ENCODE results near the gene SERINC4.
A peak's percentile ranks its signal among the peaks of the same experiment; 100 is the strongest.

The SERINC4 gene

DNA sequence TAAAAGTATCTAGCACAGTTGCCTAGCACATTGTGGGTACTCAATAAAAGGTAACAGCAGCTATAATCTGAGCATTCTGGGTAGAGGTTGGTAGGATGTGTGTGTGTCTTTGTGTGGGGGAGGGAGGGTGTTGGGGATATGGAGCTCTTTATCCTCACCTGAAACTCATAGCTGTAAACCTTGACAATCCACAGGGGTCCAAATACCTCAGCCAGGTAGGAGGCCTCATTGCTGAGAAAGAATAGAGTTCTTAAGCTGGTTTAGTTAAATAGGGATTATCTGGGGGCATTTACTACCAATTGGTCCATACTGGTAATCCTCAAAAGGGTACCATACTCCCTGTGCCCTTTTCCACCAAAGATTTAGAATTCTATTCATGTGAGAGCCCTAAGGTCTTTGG is 4.0 kb downstream of the SERINC4 start:
- no peak for DNase-seq

DNA sequence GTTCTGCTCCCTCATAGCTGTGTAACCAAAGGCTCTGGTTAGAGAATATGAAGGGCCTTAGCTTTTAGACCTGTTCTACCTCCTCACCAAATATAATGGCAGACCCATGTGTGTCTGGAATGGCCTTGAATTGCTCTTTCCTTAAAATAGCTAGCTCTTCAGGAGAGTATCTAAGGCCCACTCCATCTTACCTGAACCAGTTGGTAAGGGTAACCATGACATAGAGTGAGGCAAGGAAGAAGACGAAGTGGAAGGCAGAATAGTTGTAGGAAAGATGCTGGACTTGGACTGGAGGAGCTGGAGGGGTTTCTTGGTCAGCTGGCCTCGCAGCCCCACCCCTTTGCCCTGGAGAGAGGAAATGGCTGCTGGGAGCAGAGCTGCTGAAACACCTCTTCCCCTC is 4.8 kb downstream of the SERINC4 start:
- no peak for DNase-seq

DNA sequence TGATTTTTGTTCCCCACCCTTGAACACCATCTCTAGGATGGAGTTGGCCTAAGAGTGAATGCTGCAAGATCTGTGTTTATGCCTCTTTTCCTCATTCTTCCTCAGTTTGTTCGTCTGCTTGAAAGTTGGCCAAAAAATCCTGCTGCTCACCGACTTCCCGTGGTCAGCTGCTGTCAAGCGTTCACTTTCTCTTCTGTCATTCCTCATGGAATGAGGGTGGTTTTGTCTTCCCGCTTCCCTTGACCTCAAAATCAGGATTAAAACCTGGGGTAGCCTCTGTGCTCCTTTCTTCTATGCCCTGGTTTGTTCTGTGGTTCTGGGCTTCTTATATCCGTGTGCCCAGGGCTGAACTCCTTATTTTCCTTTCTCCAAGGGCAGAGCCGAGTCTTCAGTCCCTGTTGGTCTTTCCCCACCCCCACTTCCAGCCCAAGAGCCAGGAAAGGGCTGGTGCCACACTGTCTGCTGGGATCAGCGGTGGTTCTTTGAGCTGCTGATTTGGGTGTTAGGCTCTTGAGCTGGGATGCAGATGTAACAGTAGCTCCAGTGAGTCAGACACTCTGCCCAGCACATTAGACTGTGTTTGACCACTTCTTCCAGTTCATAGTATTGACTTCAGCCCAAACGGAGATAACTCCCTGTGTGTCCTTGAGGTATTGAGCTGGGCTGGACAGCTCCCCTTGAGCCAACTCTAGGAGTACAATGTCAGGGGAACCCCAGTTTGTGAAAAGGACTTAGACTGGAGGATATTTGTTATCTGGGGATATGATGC is 5.6 kb downstream of the SERINC4 start:
- DNase-seq = no peak

DNA sequence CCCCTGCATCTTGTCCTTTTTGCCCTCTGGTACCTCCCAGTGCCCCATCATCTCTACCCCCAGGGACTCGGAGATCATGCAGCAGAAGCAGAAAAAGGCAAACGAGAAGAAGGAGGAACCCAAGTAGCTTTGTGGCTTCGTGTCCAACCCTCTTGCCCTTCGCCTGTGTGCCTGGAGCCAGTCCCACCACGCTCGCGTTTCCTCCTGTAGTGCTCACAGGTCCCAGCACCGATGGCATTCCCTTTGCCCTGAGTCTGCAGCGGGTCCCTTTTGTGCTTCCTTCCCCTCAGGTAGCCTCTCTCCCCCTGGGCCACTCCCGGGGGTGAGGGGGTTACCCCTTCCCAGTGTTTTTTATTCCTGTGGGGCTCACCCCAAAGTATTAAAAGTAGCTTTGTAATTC is 6.4 kb downstream of the SERINC4 start:
- DNase-seq = no peak

DNA sequence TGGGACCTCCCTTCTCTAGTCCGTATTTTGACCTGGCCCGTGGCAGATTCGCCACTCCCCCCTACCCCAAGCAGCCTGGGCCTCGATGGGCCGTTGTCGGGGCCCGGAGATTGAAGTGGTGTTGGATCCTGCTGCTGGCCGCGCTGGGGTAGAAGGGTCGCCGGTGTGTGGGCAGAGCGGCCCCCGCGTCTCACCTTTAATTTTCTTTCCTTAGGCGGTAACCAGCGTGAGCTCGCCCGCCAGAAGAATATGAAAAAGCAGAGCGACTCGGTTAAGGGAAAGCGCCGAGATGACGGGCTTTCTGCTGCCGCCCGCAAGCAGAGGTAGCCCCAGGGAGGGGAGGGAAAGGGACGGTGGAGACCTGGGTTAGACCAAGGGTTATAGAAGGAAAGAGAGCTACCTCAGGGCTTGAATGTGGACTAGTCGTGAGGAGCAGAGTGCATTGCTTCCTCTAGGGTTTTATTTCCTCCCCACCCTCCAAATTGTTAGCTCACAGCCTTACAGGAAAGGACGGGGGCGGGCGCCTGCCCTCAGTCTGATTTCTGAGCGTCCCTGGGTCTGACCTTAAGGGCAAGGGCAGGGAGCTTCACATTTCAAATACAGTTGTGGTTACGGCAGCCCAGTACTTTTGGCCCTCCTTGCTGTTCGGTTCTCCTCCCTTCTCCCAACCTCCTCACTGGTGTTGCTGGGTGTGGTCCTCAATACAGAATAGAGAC is 7.1 kb downstream of the SERINC4 start:
- DNase-seq = no peak

DNA sequence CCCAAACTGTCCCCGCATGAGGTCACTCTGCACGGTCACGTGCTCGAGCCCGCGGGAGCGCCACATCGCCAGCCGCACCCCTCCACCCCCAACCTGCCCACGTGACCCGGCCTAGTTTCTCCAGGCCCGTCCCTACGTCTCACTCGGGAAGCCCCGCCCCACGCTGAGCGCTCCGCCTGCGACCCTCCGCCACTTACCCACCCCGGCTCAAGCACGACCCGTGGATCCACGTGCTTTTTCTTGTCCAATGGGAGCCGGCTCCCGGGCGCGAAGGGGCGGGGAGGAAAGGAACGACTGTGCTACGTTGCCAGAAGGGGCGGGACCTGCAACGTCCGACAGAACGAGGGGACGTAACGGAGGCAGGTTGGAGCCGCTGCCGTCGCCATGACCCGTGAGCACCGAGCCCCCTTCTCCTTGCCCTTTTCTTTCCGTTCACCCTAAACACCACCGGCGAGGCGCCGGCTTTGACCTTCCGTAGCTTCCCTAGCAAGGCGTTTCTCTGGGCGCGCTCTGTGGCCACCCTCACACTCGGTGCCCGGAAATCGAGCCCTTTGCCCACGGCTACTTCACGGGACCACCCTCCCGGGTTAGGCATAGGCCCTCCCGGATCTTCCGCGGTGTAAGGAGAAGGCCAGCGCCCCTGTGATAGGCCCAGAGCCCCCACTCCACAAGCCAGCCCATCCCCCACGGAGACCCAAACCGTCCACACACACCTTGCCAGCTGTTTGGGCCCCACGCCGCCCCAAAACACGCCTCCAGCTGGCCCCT is 7.8 kb downstream of the SERINC4 start, which contains the start of gene SERF2:
Gene SERF2, plus strand, starts transcription at position 328 of the 768 bp plus-strand sequence. Its CDS starts 57 bp downstream, at position 385.
- DNase-seq = peak; percentile 86

DNA sequence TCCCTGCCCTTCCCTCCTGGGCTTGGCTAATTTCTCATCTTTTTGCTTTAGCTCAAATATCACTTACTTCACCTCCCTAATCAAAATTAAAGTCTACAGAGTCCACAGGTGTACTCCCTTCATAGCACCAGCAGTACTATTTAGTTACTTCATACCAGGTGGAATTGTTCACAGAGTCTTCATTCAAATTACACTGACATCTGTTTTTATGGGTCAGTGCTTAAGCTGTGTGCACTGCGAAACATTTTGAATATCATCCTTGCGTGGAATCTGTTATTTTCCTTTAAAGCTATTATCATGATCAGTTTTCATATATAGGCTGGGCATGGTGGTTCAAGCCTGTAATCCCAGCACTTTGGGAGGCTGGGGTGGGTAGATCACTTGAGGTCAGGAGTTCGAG is 10.6 kb downstream of the SERINC4 start:
- no peak for DNase-seq

DNA sequence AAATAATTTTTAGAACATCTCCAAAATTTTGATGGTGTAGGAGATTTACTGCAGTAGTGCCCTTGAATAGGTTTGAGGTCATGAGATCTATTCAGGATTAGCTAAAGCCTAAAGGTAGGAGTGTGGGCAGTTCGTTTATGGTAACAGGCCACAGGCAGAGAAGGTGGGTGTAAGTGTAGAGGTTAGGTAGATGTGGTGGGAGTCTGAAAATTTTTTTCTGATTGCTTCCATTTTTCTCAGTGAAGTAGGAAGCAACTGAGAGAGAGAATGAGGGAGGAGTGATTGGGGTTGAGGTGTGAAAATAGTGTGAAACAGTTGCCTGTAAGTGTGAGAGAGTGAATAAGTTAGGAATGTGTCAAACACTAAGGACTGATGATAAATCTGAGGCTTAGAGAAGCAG is 21.0 kb downstream of the SERINC4 start:
- no peak for DNase-seq

DNA sequence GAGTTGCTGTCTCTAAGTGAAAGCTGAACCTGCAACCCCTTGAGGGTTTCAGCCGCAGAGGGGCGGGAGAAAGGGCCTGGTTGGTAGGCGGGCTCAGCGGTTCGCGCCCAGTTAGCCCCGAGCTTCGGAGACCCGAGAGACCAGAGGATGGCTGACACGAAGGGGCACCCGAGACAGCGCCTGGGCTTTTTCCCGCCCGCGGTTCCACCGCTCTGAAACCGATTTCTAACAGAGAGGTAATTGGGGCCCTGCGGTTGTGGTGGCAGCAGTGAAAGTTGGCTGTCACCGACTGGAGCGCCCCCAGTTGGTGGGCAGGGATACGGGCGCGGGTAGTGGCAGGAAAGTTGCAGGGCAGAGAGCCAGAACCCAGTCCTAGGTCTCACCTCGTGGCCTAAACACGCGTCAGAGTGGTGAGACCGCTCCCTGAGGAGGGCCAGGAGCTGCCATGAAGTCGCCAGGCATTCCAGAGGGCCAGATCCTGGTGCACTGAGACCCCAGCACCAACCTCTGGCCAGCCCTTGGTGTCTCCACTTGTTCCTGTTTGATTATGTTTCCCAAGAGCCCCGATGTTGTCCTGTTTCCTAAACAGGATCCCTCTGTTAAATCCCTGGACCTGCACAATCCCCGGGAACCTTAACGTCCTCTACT is 22.6 kb downstream of the SERINC4 start:
- peak; percentile 46 for DNase-seq

DNA sequence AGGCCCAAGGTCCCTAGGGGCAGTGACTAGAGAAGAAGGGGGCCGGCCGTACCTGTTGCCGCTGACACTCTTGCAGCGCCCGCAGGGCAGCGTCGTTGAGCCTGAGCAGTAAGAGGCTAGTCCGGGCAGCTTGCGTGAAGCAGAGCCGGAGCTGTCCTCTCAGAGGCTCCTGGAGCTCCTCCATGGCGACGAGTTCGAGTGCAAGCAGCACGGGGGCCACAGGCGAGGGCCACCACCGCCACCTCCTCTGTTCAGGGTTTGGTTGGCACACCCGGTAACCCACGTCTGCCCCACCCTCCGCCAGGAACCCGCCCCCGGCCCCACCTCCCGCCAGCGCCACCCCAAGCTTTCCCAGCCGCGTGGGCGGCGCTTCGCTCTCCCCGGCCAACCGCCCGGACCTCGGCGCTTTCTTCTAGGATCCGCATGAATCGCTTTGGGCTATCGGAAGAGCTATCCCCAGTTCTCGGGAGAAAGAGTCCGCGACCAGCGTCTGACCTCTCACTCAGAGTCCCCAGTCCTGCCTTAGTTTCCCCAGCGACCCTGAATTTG is 23.2 kb downstream of the SERINC4 start, which contains the start of gene ELL3:
Gene ELL3, minus strand, starts transcription at position 249 of the 549 bp plus-strand sequence. Its CDS starts 65 bp downstream, at position 184.
- DNase-seq = peak; percentile 58

DNA sequence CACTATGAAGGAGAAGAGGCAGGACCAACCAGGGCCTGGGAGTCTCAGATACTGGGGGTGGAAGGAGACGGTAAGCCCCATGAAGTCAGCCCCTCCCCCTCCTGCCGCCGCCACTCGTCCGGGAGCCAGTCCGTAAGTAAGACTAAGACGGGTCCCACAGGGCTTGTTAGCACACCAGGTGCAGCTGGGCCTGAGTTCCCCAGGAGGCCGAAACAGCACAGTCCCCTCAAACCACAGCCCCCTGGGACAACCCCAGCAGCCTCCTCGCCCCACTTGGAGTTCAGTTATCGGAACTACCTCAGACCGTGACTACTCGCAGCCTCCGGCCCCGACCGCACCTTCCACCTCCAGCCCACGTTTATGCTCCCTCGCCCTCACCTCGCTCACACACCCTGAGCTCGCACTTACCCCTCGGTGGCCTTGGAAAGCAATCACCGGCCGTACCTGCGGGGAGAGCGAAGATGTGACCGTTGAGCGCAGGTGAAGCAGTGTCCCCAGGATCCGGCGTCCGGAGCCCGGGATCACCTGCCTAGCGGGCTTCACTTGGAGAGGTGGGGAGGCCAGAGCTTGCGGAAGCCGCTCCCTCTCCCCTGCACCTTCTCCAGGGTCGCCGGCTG is 23.8 kb downstream of the SERINC4 start:
- no peak for DNase-seq

DNA sequence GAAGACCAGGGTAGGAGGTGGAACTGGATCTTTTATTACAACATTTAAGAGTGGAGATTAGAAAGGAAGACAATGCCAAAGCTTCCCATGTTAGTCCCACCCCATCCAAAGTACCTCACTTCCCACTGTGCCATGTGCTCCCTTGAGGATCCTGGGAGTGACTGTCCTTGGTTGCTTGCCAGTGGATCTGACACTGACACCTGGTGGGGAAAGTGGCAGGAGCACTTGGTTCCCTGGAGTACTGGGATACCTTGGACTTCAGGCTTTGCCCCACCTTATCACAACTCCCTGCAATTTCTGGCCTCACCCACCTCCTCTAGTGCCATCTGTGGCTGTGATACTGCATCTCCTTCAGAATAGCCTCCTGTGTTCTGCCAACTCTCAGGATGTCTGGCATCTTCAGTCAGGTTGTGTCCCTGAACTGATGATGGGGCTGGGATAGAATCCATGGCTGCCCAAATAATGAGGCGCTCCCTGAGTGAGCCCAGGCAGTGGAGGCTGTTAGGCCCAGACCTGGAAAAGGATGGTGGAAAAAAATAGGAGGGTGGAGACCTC is 24.5 kb downstream of the SERINC4 start:
- DNase-seq = peak; percentile 25

DNA sequence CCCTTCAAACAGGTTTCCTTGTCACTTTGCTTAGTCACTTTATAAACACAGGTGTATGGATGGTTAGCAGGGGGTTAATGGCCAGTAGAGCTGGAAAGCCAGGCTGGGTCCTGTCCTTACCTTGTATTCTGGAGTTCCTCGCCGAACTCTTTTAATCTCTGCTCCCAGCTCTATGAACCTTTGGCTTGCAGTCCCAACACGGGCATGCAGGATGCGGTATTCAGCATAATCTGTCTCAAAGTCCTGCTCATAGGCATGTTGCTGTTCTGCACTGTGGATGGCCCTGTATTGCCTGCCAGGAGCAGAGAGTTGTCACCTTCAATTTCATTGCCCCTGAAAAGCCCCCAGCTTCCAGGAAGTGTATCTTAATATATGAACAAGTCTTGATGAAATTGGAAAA is 26.0 kb downstream of the SERINC4 start:
- DNase-seq = no peak

DNA sequence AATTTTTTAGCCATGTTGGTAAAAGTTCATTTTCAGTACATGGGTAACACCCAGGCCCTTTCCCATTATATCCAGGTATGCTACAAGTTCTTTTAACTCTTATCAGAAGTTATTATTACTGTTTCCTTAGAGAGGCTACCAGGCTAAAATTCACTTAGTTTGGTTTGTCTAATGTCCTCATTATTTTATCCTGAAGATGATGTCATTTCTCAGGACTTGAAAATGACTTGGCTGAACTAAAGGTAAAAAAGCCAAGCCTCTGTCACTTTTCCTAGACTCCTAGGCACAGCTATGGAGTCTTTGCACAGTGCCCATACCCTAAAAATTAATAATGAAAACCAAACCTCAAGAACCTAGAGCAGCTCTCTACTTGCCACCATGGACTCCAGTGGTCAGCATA is 27.4 kb downstream of the SERINC4 start:
- DNase-seq = no peak

DNA sequence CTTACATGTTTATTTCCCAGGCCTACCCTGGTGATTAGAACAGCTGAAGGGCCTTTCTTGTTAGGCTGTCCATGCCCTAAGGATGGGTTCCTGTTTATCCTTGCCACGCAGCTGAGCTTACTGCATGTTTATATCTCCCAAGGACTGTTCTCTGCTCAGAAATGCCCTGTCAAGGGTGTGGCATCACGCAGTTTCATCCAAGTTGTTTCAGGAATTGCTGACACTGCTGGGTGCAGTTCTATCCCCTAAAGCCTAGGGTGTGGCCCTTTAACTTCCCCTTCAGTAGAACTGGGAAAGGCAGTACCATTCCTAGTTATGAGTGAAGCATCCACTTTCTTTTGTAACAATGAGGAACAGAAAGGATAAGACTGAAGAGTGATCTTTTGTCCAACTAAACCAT is 28.2 kb downstream of the SERINC4 start:
- DNase-seq = no peak

DNA sequence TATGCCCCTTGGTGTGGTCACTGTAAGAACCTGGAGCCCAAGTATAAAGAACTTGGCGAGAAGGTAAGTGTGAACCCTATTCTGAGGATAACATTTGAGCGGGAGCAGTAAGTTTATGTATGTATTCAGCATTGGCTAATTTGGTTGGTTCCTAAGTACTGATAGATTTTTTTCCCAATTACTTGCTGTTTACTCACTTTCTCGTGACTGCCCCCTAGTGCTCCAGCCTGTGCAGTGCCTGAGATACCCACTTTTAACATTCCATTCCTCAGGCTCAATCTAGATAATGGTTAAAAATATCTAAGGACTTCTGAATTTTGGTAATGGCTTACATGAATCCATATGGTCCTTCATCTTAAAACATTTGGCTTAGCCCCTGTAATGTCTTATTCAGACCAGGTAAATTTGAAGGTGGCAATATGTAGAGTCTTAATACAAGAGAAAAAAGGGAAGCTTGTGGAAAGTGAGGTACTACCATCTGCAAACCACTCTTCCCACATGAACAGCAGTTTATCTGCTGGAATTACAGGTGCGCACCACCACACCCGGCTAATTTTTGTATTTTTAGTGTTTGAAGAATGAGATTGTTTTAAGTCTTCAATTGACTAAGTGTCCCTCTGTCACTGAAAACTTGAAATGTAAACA is 30.3 kb downstream of the SERINC4 start:
- DNase-seq = no peak

DNA sequence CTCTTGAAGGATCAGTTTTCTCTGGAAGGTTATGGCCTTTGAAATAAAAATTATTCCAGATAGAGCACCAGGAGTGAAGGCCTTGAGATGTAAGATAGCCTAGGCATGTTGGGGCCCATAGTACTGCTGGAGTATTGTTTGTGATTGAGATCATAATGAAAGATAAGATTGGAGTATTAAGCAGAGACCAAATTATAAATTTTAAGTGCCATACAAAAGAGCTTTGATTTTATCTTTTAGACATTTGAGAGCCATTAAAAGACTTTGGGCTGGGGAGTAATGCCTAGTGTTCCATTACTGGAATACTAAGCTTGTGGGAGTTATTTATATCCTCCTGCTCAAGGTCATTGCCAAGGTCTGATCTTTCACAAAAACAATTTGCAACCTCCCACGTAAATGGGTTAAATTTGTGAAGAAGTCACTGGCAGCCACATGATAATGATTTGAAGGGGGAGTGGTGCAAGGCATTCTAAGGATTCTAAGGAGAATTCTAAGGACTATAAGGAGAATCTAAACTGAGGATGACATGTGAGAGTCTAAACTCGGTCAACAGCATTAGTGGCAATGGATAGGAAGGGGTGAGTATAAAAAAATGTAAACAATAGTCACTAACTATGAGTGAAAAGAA is 36.1 kb downstream of the SERINC4 start:
- no peak for DNase-seq

DNA sequence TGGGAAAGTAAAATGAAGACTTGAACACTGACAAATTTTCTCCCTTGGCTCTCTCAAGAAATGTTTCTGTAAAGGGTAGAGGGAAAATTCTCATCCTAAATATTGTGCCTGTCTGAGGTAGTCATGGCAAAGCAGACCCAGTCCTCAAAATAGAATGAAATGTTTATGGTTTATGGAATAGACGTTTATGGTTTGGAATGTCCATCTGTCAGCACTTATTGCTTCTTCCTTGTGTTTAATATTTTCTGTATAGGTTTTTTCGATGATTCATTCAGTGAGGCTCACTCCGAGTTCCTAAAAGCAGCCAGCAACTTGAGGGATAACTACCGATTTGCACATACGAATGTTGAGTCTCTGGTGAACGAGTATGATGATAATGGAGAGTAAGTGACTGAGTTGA is 37.2 kb downstream of the SERINC4 start:
- no peak for DNase-seq

DNA sequence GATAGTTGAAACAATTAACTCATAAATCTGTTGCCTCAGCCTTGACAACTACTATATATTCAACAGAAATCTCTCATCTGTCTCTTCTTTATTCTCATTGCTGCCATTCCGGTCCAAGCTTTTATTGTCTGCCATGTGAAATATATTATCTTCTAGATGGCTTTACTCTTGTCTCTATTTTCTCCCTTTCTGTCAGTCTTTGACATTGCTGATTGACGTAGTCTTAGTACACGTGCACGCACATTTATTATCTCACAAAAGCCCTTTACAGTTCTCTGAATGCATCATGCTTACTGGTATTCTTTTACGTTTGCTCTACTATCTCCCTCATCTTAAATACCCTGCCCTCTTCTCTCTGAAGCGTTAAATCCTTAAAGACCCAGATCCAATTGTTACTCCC is 48.1 kb downstream of the SERINC4 start:
- no peak for DNase-seq

DNA sequence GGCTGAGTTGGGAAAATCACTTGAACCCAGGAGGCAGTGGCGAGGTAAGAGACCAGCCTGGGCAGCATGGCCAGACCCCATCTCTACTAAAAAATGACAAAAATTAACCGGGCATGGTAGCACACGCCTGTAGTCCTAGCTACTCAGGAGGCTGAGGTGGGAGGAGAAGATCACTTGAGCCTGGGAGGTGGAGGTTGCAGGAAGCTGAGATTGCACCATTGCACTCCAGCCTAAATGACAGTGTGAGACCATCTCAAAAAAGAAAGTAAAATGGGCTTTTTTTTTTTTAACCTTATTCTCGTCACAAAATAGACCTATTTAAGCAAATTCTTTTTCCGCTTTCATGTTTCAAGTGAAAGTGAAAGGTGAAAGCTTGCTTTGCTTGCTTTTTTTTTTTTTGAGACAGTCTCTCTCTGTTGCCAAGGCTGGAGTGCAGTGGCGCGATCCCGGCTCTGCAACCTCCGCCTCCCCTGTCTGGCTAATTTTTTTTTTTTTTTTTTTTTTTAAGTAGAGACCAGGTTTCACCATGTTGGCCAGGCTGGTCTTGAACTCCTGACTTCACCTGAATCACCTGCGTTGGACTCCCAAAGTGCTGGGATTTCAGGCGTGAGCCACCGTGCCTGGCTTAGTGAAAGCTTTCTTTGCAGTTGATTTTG is 50.2 kb downstream of the SERINC4 start:
- DNase-seq = no peak
